Vagina (tissue), 2 donors: ENCODE results near the gene SYNE1.

Source experiments
- POLR2A ChIP-seq, 2 donors: fragments of 450-650 bp; IDR thresholded peaks; one replicate each; pipeline ENCODE4 v1.6.1; 2017; ENCODE audit warnings: antibody characterized with exemption in 2 of 2, mild to moderate bottlenecking in 2 of 2, moderate library complexity in 2 of 2
- POLR2AphosphoS5 ChIP-seq, 2 donors: sonication (generic); formaldehyde crosslinking; IDR thresholded peaks; one replicate each; pipeline ENCODE4 v1.9.0; 2017; ENCODE audit warnings: antibody characterized with exemption in 2 of 2, mild to moderate bottlenecking in 2 of 2, low read depth in 1 of 2; ENCODE audit not compliant: insufficient read depth in 1 of 2
- TF ChIP-seq, protein P1 (sequence below), 3 experiments: fragments of 450-650 bp in 2 of 3; fragments of 200-600 bp in 1 of 3; sonication (generic) in 1 of 3; IDR thresholded peaks; one replicate each; pipeline ENCODE4 v1.5.1; 2017 to 2019; ENCODE audit warnings: antibody characterized with exemption in 3 of 3, mild to moderate bottlenecking in 2 of 3, moderate library complexity in 2 of 3

DNA sequence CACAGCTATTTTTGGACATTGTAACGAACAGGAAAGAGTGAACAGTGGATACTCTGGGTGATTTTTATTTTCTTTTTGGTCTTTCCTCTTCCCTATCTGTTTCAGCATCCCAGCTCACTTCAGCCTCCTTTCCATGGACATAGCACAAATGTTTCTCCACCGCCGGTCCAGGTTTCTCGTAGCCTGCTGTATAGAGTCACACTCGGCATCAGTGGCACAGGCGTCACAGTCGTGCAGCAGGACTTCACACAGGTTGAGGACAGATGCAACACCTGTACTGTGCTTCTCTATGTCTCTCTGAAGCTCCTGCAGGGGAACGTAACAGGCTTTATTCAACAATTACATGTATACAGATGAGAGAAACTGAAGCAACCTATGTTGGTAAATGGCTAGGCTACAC, 481.4 kb downstream of the SYNE1 start:
- TF ChIP-seq, protein P1, sequence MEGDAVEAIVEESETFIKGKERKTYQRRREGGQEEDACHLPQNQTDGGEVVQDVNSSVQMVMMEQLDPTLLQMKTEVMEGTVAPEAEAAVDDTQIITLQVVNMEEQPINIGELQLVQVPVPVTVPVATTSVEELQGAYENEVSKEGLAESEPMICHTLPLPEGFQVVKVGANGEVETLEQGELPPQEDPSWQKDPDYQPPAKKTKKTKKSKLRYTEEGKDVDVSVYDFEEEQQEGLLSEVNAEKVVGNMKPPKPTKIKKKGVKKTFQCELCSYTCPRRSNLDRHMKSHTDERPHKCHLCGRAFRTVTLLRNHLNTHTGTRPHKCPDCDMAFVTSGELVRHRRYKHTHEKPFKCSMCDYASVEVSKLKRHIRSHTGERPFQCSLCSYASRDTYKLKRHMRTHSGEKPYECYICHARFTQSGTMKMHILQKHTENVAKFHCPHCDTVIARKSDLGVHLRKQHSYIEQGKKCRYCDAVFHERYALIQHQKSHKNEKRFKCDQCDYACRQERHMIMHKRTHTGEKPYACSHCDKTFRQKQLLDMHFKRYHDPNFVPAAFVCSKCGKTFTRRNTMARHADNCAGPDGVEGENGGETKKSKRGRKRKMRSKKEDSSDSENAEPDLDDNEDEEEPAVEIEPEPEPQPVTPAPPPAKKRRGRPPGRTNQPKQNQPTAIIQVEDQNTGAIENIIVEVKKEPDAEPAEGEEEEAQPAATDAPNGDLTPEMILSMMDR (IDR thresholded peaks at IDR 0.05), result no peak
- TF ChIP-seq POLR2A (IDR thresholded peaks at IDR 0.05) (no peak), POLR2AphosphoS5 (IDR thresholded peaks at IDR 0.05; ENCODE audit: insufficient read depth in 1 of 2, low read depth in 1 of 2) (no peak)
